Transverse colon (tissue), 4 donors: ENCODE measurements around the gene HEPACAM. TPM values are rescaled to one million over a fixed set of nuclear protein-coding genes. Genes with fewer than 3 reads are reported as not detected.

ENCODE experiments used
- DNase-seq: peaks from one replicate; pipeline ENCODE4 v3.0.0-alpha.2; 2019
- H3K27ac ChIP-seq, 4 donors: fragments of 200-600 bp; sonication (generic); 2 replicates each; pipeline ENCODE4 v1.5.1; 2016 to 2018; ENCODE audit warnings: inconsistent platforms in 4 of 4
- H3K27me3 ChIP-seq: fragments of 200-600 bp; sonication (generic); 2 replicates; pipeline ENCODE4 v1.5.1; 2017; ENCODE audit warnings: inconsistent platforms
- H3K36me3 ChIP-seq, 4 donors: fragments of 200-600 bp; sonication (generic); 2 replicates each; pipeline ENCODE4 v1.5.1; 2017 to 2019; ENCODE audit warnings: inconsistent platforms in 4 of 4
- H3K4me1 ChIP-seq, 4 donors: fragments of 200-600 bp; sonication (generic); 2 replicates each; pipeline ENCODE4 v1.5.1; 2017 to 2020; ENCODE audit warnings: inconsistent platforms in 4 of 4
- H3K4me3 ChIP-seq, 4 donors: fragments of 200-600 bp; sonication (generic); 1 replicate in 1 of 4; 2 replicates in 3 of 4; pipeline versions ENCODE4 v1.5.1 to v1.6.1; 2017 to 2019; ENCODE audit warnings: inconsistent platforms in 4 of 4
- H3K9me3 ChIP-seq, 2 donors: fragments of 200-600 bp; sonication (generic); 2 replicates each; pipeline ENCODE4 v1.5.1; 2017 to 2019; ENCODE audit warnings: inconsistent platforms in 2 of 2
- EP300 ChIP-seq: sonication (generic); formaldehyde crosslinking; IDR thresholded peaks from one replicate; pipeline ENCODE4 v1.6.1; 2017; ENCODE audit warnings: antibody characterized with exemption, low read depth
- POLR2A ChIP-seq: fragments of 450-650 bp; IDR thresholded peaks from one replicate; pipeline ENCODE4 v1.6.1; 2016; ENCODE audit warnings: antibody characterized with exemption, mild to moderate bottlenecking, moderate library complexity
- POLR2AphosphoS5 ChIP-seq, 3 donors: sonication (generic); formaldehyde crosslinking; IDR thresholded peaks; one replicate each; pipeline ENCODE4 v1.6.1; 2016; ENCODE audit warnings: antibody characterized with exemption in 3 of 3
- WGBS, 2 donors: methylation state at CpG; one replicate each; pipeline ENCODE4 v1.1.5; 2018; ENCODE audit warnings: low coverage in 1 of 2; 5-methylcytosine and 5-hydroxymethylcytosine counted together
- in situ Hi-C, 4 donors: fragments of 200-750 bp; cut with MboI; loops; one replicate each; pipeline versions ENCODE4 v1.15.0 to v1.15.1; 2017; ENCODE audit warnings: low sequenced_read_pairs in 3 of 4, low pct_ligation_motif_present in 1 of 4, low pct_unique_long_range_greater_than_20kb in 1 of 4
- intact Hi-C: fragments of 100-400 bp; cut with DNase I; formaldehyde crosslinking; loops from one replicate; pipeline ENCODE4 v1.15.1; 2023; ENCODE audit warnings: low total_unique reads
- total RNA-seq, 4 donors: library from RNA; depleted of rRNA; stranded (reverse); fragments of >200 nt; gene quantifications; one replicate each; pipeline ENCODE4 v1.1.0, GENCODE V29; 2016
- TF ChIP-seq, protein P1 (sequence below), 5 experiments: fragments of 200-600 bp in 3 of 5; fragments of 450-650 bp in 2 of 5; sonication (generic) in 3 of 5; IDR thresholded peaks; 1 replicate in 2 of 5; 2 replicates in 3 of 5; pipeline ENCODE4 v1.5.1; 2016 to 2017; ENCODE audit warnings: antibody characterized with exemption in 5 of 5, inconsistent platforms in 3 of 5, mild to moderate bottlenecking in 2 of 5, moderate library complexity in 1 of 5

The HEPACAM gene
- total RNA-seq, 4 donors from 2014 or later = 0.14 to 0.37 TPM; not detected in 2

GRCh38 chr11:124875943-124876817, 59.7 kb downstream of the HEPACAM start:
- WGBS, 2 donors = 2% methylated on average over 38 of the region's 69 CpGs; no CpG with 5 or more reads in 1 of the 2 donors
- Histone ChIP-seq H3K4me3 (peak overlapping the region; percentile 33 to 65 (median 42)), H3K4me1 (peaks cover 0 to 17% (median 9%) of the 10 kb centered on the region in 4 donors), H3K27ac (peak overlapping the region; percentile 70 to 88 (median 86)), H3K36me3 (no peaks in the 10 kb centered on the region), H3K9me3 (no peaks in the 10 kb centered on the region), H3K27me3 (peaks cover 30% of the 10 kb centered on the region)
- in situ Hi-C loops = no loop called here
- DNase-seq = peak; percentile 84
- peak; percentile 35 for TF ChIP-seq POLR2A
- TF ChIP-seq EP300 = no peak
- peak in 2 of 3 donors; percentile 54 to 56 for TF ChIP-seq POLR2AphosphoS5 (IDR thresholded peaks at IDR 0.05)
- TF ChIP-seq, protein P1, sequence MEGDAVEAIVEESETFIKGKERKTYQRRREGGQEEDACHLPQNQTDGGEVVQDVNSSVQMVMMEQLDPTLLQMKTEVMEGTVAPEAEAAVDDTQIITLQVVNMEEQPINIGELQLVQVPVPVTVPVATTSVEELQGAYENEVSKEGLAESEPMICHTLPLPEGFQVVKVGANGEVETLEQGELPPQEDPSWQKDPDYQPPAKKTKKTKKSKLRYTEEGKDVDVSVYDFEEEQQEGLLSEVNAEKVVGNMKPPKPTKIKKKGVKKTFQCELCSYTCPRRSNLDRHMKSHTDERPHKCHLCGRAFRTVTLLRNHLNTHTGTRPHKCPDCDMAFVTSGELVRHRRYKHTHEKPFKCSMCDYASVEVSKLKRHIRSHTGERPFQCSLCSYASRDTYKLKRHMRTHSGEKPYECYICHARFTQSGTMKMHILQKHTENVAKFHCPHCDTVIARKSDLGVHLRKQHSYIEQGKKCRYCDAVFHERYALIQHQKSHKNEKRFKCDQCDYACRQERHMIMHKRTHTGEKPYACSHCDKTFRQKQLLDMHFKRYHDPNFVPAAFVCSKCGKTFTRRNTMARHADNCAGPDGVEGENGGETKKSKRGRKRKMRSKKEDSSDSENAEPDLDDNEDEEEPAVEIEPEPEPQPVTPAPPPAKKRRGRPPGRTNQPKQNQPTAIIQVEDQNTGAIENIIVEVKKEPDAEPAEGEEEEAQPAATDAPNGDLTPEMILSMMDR (IDR thresholded peaks at IDR 0.05) = peak; percentile 47 to 86 (median 73)
- intact Hi-C loops = no loop called here

DNA sequence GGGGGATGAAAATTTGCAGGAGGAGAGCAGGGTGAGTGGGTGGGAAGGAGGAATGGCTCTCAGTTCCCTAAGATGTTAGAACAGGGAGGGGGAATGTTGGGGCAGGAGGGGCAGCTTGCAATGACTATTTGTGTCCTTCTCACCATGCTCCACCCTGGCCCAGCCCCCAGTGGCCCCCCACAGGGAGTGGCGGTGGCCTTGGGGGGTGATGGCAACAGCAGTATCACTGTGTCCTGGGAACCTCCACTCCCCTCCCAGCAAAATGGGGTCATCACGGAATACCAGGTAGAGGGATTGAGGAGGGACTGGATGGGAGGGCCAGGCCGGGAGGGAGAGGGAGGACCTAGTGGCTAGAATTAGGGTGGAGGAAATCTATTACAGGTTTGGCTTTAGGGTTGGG, 60.4 kb downstream of the HEPACAM start:
- peaks cover 37% of the 10 kb centered on the region for H3K27me3 ChIP-seq
- TF ChIP-seq, protein P1 (IDR thresholded peaks at IDR 0.05) = no peak
- TF ChIP-seq POLR2AphosphoS5 (IDR thresholded peaks at IDR 0.05) (no peak), EP300 (no peak), POLR2A (no peak)
- DNase-seq = no peak
- intact Hi-C loops = no loop called here
- 56% methylated on average over 3 of the region's 3 CpGs; no CpG with 5 or more reads in 1 of the 2 donors for WGBS, 2 donors
- H3K4me1 ChIP-seq = peaks cover 0 to 17% (median 9%) of the 10 kb centered on the region in 4 donors
- H3K9me3 ChIP-seq = no peaks in the 10 kb centered on the region
- in situ Hi-C loops = no loop called here
- no peaks in the 10 kb centered on the region for H3K36me3 ChIP-seq
- H3K4me3 ChIP-seq = peak overlapping the region in 1 of 4 donors; percentile 65
- no peak overlapping the region for H3K27ac ChIP-seq

- TF ChIP-seq, protein P1 (IDR thresholded peaks at IDR 0.05) = no peak
- TF ChIP-seq EP300 (no peak), POLR2A (no peak), POLR2AphosphoS5 (IDR thresholded peaks at IDR 0.05) (no peak)
- intact Hi-C loops = no loop called here
- H3K36me3 ChIP-seq = no peaks in the 10 kb centered on the region
- peaks cover 44% of the 10 kb centered on the region for H3K27me3 ChIP-seq
- H3K4me3 ChIP-seq = no peak overlapping the region
- H3K27ac ChIP-seq = no peak overlapping the region
- peaks cover 0 to 17% (median 9%) of the 10 kb centered on the region in 4 donors for H3K4me1 ChIP-seq
- no peaks in the 10 kb centered on the region for H3K9me3 ChIP-seq
- no peak for DNase-seq
- in situ Hi-C loops = loop anchor here in 1 of 4 donors (25.0 kb wide), 1 partner anchor 462 kb away; the partner anchor contains the start of gene OR8B4
- WGBS, 2 donors = 86% methylated on average over 7 of the region's 7 CpGs; no CpG with 5 or more reads in 1 of the 2 donors
These were observed 61.1 kb downstream of the HEPACAM start for GRCh38 chr11:124874571-124875255.

GRCh38 chr11:124873951-124874350, 61.9 kb downstream of the HEPACAM start:
- H3K27me3 ChIP-seq = peaks cover 52% of the 10 kb centered on the region
- H3K4me1 ChIP-seq = peaks cover 0 to 22% (median 9%) of the 10 kb centered on the region in 4 donors
- no peaks in the 10 kb centered on the region for H3K36me3 ChIP-seq
- TF ChIP-seq POLR2A (no peak), EP300 (no peak), POLR2AphosphoS5 (IDR thresholded peaks at IDR 0.05) (no peak)
- TF ChIP-seq, protein P1 (IDR thresholded peaks at IDR 0.05) = no peak
- WGBS, 2 donors = 20 to 74% methylated on average over 1 to 8 of the region's 8 CpGs
- intact Hi-C loops (no loop called here), in situ Hi-C loops (loop anchor here in 1 of 4 donors (25.0 kb wide), 1 partner anchor 462 kb away; the partner anchor contains the start of gene OR8B4)
- no peak for DNase-seq
- H3K4me3 ChIP-seq = no peak overlapping the region
- H3K9me3 ChIP-seq = no peaks in the 10 kb centered on the region
- no peak overlapping the region for H3K27ac ChIP-seq
